GM18867 (cell line): ENCODE measurements around the gene AAK1.

Source experiments
- ATAC-seq: cut with Tn5 transposase; IDR thresholded peaks from one replicate; pipeline ENCODE4 v1.9.1; 2021; ENCODE audit warnings: mild to moderate bottlenecking, moderate library complexity; ENCODE audit not compliant: unreplicated experiment

Gene AAK1

GRCh38 chr2:69546646-69547045, 96.9 kb downstream of the AAK1 start:
- ATAC-seq = no peak

DNA sequence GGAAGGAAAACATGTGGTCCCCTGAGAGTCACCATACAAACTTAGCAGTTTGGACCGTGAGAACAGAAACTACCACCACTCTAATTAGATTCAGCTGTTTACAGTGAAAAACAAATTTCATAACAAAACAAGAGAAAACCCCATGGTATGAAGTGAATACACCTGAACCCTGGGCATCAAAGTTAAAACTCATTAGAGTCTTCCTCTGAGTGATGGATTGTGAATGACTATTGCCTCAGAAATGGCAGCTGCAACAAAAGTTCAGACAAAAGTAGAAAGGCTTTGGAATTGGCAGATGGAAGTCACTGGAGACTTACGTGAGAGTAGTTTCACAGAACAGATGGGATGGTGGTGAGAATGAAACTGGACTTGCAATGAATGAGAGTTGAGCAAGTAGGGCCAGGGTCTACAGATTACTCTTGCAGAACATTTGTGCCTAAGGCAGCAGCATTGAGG, 98.0 kb downstream of the AAK1 start:
- ATAC-seq = no peak

- ATAC-seq = no peak
Observed at GRCh38 chr2:69544951-69545350, 98.6 kb downstream of the AAK1 start.

GRCh38 chr2:69539549-69539908, 104.0 kb downstream of the AAK1 start:
- no peak for ATAC-seq

GRCh38 chr2:69538872-69539548, 104.5 kb downstream of the AAK1 start:
- ATAC-seq = no peak

DNA sequence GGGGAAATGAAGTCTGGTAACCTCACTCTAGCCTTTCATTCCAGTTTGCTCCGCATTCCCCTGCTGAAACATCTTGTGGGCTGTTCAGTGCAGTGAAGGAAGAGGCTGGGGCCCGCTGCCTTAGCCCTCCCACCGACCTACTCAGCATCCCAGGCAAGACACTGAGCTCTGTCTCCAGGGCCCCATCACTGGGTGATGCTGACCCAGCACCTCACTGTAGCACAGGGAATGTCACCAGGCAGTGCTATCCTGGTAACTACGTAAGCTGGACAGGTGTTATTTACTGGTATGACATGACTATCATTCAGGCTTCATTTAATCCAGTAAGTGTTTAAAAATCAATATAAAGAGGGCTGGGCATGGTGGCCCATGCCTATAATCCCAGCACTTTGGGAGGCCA, 105.3 kb downstream of the AAK1 start:
- ATAC-seq = no peak

DNA sequence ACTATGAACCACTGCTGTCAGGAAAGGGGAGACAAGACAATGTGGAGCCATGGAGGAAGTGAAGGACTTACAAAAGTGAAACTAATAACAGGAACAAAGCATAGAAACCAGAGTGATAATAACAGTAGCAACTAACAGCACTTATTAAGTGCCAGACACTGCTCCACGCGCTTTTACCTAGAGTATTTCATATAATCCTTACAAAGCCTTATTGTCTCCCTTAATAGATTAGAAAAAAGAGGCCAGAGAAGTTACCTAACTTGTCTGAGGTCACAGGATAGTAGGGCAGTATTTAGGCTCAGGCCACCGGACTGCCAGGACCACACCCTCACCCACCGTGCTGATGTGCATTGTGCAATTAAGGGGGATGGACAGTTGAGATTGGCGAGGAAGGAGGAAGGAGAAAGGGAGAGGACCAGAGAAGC, 107.7 kb downstream of the AAK1 start:
- ATAC-seq = no peak

- ATAC-seq = no peak
Observed at GRCh38 chr2:69531186-69531585, 112.4 kb downstream of the AAK1 start.

DNA sequence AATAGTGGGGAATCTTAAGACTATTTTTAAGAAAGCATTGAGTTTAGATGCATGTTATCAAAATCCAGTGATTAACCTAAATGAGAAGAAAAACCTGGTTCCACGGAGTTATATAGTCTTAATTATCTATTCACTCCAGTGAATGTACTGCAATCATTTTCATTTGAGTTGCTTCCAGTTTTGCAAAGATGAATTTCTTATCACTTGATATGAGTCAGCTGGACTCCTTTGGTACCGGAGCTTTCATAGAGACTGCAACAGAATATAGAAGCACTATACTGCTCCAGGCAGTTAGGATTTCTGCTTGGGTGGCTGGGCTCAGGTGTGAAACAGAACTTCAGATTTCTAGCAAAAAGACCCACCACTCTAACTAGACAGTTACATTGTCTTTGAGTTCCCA, 114.1 kb downstream of the AAK1 start:
- ATAC-seq = no peak

DNA sequence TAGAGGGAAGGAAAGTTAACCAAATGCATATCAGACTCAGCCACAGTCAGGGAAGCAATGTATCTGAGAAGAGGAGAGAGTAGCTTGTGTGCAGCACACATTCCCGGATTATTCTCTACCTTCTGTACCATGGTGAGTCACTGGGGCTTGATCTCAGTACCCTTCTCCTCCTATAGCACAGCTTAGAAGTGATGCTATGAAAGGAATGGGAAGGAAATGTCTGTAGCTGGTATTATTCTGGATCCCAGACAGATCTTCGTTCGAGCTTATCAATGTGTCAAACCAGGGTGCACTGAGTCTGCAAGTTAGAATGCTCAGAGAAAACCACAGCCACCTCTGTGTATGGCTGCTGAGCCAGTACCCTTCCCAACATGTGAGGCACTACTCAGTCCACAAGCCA, 118.3 kb downstream of the AAK1 start:
- ATAC-seq = no peak

DNA sequence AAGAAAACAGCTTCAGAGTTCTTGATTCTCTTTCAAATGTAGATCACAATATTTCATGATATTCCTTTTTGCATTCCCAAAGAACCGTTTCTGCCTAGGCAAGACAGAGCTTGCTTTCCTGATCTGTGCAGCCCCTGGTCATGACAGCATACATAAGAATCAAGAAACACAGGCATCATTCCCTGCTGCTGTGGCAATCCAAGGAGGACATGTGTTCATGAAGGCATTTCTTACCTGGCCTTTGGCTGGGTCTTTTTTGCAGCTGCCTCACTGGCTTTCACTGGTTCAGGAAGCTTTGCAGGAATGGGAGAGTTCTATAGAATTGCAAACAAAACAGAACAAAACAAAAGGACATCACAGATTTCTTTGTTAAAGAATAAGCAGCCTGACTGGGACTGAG, 118.7 kb downstream of the AAK1 start:
- no peak for ATAC-seq

- ATAC-seq = no peak
Observed at GRCh38 chr2:69521747-69522146, 121.8 kb downstream of the AAK1 start.

DNA sequence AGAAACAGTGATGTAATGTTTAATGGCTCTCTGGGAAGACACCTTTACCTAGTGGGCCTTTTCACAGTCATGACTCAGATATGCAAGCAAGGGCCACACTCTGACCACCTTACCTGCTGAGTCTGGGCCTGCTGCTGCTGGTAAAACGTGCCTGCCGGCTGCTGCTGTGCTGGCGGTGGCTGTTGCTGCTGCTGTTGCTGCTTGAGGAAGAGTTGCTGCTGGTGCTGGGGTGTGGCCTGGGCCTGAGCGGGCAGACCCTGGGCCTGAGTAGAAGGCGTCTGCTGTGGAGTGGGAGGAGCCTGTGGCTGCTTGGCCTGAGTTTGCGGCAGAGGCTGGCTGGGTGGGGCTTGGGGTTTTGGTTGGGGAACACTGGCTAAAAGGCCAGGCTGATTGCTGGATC, 124.7 kb downstream of the AAK1 start:
- no peak for ATAC-seq

- no peak for ATAC-seq
Observed at GRCh38 chr2:69517410-69517809, 126.1 kb downstream of the AAK1 start.

DNA sequence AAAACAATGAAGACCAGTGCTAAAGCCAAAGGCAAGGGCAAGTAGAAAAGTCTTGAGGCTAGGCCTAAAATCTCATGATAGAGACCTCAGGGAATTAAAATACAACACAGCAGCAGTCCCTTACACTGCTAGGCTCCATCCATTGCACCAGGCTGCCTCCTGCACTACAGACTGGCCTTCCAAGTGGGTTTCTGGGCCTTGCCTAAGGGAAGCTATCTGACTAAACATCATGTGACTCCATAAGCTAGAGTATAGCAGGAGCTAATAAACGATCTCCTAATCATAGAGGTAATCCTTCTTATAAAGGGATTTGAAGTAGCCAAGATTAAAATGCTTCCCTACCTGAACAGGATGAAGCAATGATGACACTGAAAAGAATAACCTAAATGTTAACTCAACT, 128.7 kb downstream of the AAK1 start:
- ATAC-seq = no peak

DNA sequence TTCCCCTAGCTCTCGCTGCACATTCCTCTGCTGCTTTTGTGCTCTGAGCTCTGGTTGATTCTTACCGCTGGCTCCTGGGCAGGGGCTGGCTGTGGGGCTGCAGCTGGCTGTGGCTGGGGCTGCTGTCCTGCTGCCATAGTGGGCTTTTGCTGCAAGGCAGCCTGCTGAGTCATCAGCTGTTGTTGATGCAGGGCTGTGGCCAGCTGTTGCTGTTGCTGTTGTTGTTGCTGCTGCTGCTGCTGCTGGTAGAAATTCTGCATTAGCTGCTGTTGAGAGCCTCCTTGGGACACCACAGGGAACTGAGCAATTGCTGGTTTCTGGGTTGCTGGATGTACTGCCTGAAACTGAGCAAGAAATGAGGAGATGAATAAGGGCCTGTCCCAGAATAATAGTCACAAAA, 129.1 kb downstream of the AAK1 start:
- ATAC-seq = no peak

DNA sequence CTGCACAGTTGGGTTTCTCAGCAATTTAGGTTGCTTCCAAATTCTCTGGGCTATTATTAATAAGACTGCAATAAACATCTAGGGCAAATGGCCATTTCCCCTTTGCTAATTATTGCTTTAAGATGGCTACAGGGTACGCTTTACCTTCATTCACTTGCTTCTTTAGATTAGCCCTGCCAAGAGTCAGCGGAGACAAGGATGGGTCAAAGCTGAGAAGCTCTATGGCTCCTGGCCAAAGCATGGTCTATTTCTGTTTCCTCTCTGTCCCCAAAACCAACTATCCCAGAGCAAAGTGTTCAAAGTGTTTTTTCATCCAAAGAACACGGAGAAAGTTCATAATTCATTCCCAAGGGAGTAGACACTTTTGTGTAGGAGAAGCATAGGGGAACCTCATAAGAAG, 131.1 kb downstream of the AAK1 start:
- no peak for ATAC-seq

GRCh38 chr2:69510204-69510603, 133.3 kb downstream of the AAK1 start:
- no peak for ATAC-seq

- ATAC-seq = no peak
Observed at GRCh38 chr2:69509750-69510140, 133.8 kb downstream of the AAK1 start.

- ATAC-seq = no peak
Observed at GRCh38 chr2:69509011-69509749, 134.4 kb downstream of the AAK1 start.

GRCh38 chr2:69505710-69506109, 137.8 kb downstream of the AAK1 start:
- ATAC-seq = no peak

DNA sequence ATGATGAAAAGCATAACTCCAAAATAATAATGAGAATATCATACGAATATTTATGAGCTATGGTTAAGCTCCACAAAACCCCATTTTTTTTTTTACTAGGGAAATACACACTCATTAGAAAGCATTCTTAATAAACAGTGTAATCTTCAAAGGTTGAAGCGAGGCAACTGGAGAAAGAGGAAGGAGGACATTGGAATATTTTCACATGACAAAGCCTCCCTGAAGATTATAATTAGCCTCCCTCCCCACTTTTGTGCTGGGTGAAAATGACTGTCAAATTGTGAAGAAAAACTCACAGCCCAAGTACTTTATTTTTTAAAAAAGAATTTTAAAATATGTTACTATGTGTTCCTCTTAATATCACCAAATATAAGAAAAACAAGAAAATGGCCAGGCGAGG, 142.2 kb downstream of the AAK1 start:
- no peak for ATAC-seq

- ATAC-seq = no peak
Observed at GRCh38 chr2:69499966-69500365, 143.6 kb downstream of the AAK1 start.
